Measurements from ENCODE around the gene PYM1. TPM values are rescaled to one million over a fixed set of nuclear protein-coding genes. Genes with fewer than 3 reads are reported as not detected.

Gene PYM1
- total RNA-seq, 4 donors from 2014 or later, result 24.2 to 29.5 (median 26.7) TPM

DNA sequence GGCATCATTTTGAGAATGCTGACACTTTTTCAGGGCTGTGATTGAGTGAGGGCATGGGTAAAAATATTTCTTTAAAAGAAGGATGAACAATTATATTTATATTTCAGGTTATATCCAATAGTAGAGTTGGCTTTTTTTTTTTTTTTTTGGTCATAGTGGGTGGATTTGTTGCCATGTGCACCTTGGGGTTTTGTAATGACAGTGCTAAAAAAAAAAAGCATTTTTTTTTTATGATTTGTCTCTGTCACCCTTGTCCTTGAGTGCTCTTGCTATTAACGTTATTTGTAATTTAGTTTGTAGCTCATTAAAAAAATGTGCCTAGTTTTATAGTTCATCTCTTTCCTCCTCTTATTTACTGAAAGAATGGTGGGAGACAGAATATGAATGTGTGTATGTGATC is 44.8 kb upstream of the PYM1 start:
- intact Hi-C loops (cut with DNase I), result no loop called here
- no peaks in the 10 kb centered on the region for H3K27me3 ChIP-seq
- TF ChIP-seq CTCF (IDR thresholded peaks at IDR 0.05) (no peak), POLR2AphosphoS5 (IDR thresholded peaks at IDR 0.05) (no peak), POLR2A (IDR thresholded peaks at IDR 0.05; ENCODE audit: low read depth) (no peak), EP300 (IDR thresholded peaks at IDR 0.05) (no peak)
- H3K4me3 ChIP-seq, result peak overlapping the region; percentile 58 to 71 (median 66)
- no peak for DNase-seq (ENCODE audit: extremely low spot score)
- peaks cover 23 to 73% (median 66%) of the 10 kb centered on the region in 4 donors for H3K4me1 ChIP-seq
- H3K27ac ChIP-seq (replicated peaks in 1 of 4), result peak overlapping the region; percentile 88 to 93 (median 90)
- no peaks in the 10 kb centered on the region for H3K9me3 ChIP-seq
- peaks cover 0 to 36% (median 21%) of the 10 kb centered on the region in 4 donors for H3K36me3 ChIP-seq
- WGBS, result 22% methylated on average over 1 of the region's 1 CpG

DNA sequence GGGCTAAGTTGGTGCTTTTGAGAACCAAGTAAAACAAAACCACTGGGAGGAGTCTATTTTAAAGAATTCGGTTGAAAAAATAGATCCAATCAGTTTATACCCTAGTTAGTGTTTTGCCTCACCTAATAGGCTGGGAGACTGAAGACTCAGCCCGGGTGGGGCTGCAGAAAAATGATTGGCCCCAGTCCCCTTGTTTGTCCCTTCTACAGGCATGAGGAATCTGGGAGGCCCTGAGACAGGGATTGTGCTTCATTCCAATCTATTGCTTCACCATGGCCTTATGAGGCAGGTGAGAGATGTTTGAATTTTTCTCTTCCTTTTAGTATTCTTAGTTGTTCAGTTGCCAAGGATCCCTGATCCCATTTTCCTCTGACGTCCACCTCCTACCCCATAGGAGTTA is 44.3 kb upstream of the PYM1 start:
- H3K9me3 ChIP-seq, result no peaks in the 10 kb centered on the region
- peaks cover 0 to 36% (median 20%) of the 10 kb centered on the region in 4 donors for H3K36me3 ChIP-seq
- intact Hi-C loops (cut with DNase I), result no loop called here
- no peak for TF ChIP-seq CTCF (IDR thresholded peaks at IDR 0.05)
- TF ChIP-seq POLR2A (IDR thresholded peaks at IDR 0.05; ENCODE audit: low read depth), result no peak
- TF ChIP-seq POLR2AphosphoS5 (IDR thresholded peaks at IDR 0.05), result peak; percentile 44 to 77
- WGBS, result 33% methylated on average over 3 of the region's 3 CpGs
- H3K27ac ChIP-seq (replicated peaks in 1 of 4), result peak overlapping the region; percentile 88 to 93 (median 90)
- H3K4me3 ChIP-seq, result peak overlapping the region; percentile 58 to 71 (median 66)
- DNase-seq (ENCODE audit: extremely low spot score), result no peak
- H3K4me1 ChIP-seq, result peaks cover 25 to 73% (median 67%) of the 10 kb centered on the region in 4 donors
- no peaks in the 10 kb centered on the region for H3K27me3 ChIP-seq

DNA sequence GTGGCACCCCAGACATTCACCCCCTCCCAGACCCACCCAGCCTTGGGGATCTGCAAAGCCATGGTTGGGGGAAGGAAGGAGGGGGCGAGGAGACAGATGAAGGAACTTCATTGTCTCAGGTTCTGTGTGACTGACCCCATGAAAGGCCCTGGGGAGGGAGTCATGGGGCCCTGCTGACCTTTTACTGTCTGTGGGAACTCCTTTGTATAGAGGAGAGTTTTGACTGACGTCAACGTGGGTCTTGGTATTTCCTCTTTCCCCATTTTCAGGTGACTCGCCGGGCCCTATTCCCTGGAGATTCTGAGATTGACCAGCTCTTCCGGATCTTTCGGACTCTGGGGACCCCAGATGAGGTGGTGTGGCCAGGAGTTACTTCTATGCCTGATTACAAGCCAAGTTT is 43.1 kb upstream of the PYM1 start:
- H3K27me3 ChIP-seq, result no peaks in the 10 kb centered on the region
- no peak overlapping the region for H3K4me3 ChIP-seq
- 75% methylated on average over 7 of the region's 7 CpGs for WGBS
- peaks cover 22 to 67% (median 61%) of the 10 kb centered on the region in 4 donors for H3K4me1 ChIP-seq
- H3K27ac ChIP-seq (replicated peaks in 1 of 4), result peak overlapping the region; percentile 88 to 93 (median 90)
- DNase-seq (ENCODE audit: extremely low spot score), result no peak
- no peaks in the 10 kb centered on the region for H3K9me3 ChIP-seq
- H3K36me3 ChIP-seq, result peaks cover 0 to 32% (median 16%) of the 10 kb centered on the region in 4 donors
- intact Hi-C loops (cut with DNase I), result no loop called here
- TF ChIP-seq POLR2A (IDR thresholded peaks at IDR 0.05; ENCODE audit: low read depth) (no peak), EP300 (IDR thresholded peaks at IDR 0.05) (no peak), POLR2AphosphoS5 (IDR thresholded peaks at IDR 0.05) (no peak), CTCF (IDR thresholded peaks at IDR 0.05) (no peak)

DNA sequence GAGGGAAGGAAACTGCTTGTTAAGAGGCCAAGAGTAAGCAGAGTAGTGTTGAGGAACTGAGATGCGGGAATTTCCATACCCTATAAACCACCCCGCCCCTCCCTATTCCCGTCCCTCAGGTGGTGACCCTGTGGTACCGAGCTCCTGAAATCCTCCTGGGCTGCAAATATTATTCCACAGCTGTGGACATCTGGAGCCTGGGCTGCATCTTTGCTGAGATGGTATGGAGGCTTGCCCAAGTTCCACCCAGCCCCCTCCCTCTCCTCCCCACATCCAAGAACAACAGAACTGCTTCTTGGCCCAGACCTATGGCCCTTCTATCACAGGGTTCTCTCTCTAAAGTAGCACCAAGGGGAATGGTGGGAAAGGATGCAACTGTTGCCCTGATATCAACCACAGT is 41.7 kb upstream of the PYM1 start:
- intact Hi-C loops (cut with DNase I), result loop anchor here (5.0 kb wide), 1 partner anchor 37 kb away; the partner anchor contains the start of gene DGKA
- WGBS, result 81% methylated on average over 4 of the region's 4 CpGs
- Histone ChIP-seq H3K27me3 (no peaks in the 10 kb centered on the region), H3K36me3 (peaks cover 0 to 32% (median 16%) of the 10 kb centered on the region in 4 donors), H3K4me3 (no peak overlapping the region), H3K4me1 (peaks cover 17 to 56% (median 50%) of the 10 kb centered on the region in 4 donors), H3K9me3 (no peaks in the 10 kb centered on the region), H3K27ac (replicated peaks in 1 of 4) (peak overlapping the region in 2 of 4 donors; percentile 5 to 35)
- no peak for DNase-seq (ENCODE audit: extremely low spot score)
- TF ChIP-seq CTCF (IDR thresholded peaks at IDR 0.05), result no peak
- TF ChIP-seq POLR2AphosphoS5 (IDR thresholded peaks at IDR 0.05), result no peak
- TF ChIP-seq EP300 (IDR thresholded peaks at IDR 0.05), result no peak
- no peak for TF ChIP-seq POLR2A (IDR thresholded peaks at IDR 0.05; ENCODE audit: low read depth)
